ENCODE data around the gene GLT8D2. TPM values are rescaled to one million over a fixed set of nuclear protein-coding genes. Genes with fewer than 3 reads are reported as not detected.

GLT8D2 gene
- polyA plus RNA-seq, 1 of the 3 experiments (the other 2 are of a cell fraction), result 50.0 TPM

DNA sequence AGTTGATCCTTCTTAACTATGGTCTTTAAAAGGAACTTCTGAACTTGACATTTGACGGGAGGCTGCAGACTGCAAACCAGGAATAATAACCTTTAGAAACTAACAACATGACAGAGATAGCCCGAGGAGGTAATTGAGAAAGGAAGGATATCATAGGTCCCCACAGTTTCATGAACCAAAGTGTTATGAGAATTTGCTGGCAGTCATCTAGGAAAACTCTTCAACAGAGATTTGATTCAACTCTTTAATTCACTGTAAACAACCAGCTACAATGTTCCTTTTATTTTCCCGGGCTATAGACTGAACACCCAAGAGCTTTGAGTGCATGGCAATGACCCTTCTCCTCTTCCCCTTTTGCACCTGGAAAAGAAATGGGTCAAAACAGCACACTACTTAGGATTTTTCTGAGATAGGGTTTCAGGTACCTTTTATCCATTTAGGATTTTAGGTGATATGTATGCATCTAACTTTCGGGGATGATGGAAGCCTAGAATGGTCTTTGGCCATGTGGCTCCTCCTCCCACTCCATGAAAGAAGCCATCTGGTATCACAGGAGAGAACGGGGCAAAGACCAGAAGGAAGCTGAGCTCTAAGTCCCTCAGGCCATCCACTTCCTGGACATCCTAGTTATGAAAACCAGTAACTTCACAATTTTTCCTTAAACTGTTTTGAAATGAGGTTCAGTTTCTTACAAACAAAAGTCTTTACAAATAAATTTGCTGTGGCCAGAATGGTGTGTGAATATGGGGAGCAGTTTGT is 23.0 kb downstream of the GLT8D2 start:
- WGBS (ENCODE audit: low lambda C conversion rate), result 68% methylated on average over 5 of the region's 5 CpGs
- Histone ChIP-seq H3K27me3 (ENCODE audit: insufficient read depth) (no peaks in the 10 kb centered on the region), H4K20me1 (ENCODE audit: insufficient read depth) (no peaks in the 10 kb centered on the region), H3K4me1 (ENCODE audit: control insufficient read depth in 1 of 2, insufficient read depth in 2 of 2, low read depth in 1 of 2, low read length in 1 of 2) (no peaks in the 10 kb centered on the region), H3K27ac (ENCODE audit: low read depth in 2 of 2, low read length in 1 of 2) (no peak overlapping the region), H3K4me3 (ENCODE audit: low read depth in 2 of 2, low read length in 1 of 2) (no peak overlapping the region), H3K9me3 (no peaks in the 10 kb centered on the region), H3K9ac (no peak overlapping the region), H3K9me2 (no peaks in the 10 kb centered on the region), H3K36me3 (replicated peaks in 1 of 2; ENCODE audit: control insufficient read depth in 1 of 2, insufficient read depth in 2 of 2, low read length in 1 of 2) (peaks cover 0 to 4% of the 10 kb centered on the region in 2 experiments), H3K79me2 (ENCODE audit: insufficient read depth) (no peaks in the 10 kb centered on the region), H3K4me2 (no peak overlapping the region), H2AFZ (ENCODE audit: low read depth) (no peak overlapping the region), H3F3A (replicated peaks; ENCODE audit: insufficient read depth) (no peaks in the 10 kb centered on the region)
- POLR2A ChIA-PET, result no interaction called here
- TF ChIP-seq, protein P1, sequence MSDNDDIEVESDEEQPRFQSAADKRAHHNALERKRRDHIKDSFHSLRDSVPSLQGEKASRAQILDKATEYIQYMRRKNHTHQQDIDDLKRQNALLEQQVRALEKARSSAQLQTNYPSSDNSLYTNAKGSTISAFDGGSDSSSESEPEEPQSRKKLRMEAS (IDR thresholded peaks at IDR 0.05; ENCODE audit: low read depth), result no peak
- TF ChIP-seq EZH2phosphoT487 (IDR thresholded peaks at IDR 0.05; ENCODE audit: borderline replicate concordance, low read depth), result no peak
- no peak for TF ChIP-seq MEF2A (IDR thresholded peaks at IDR 0.05; ENCODE audit: borderline replicate concordance, low read depth)
- no peak for TF ChIP-seq RCOR1 (IDR thresholded peaks at IDR 0.05; ENCODE audit: low read length)
- TF ChIP-seq EP300 (IDR thresholded peaks at IDR 0.05; ENCODE audit: borderline replicate concordance in 1 of 2, low read depth in 1 of 2, low read length in 1 of 2), result no peak
- TF ChIP-seq MXI1 (IDR thresholded peaks at IDR 0.05; ENCODE audit: low read depth, low read length), result no peak
- no peak for TF ChIP-seq RAD21 (IDR thresholded peaks at IDR 0.05; ENCODE audit: low read length)
- no peak for TF ChIP-seq ELF1 (IDR thresholded peaks at IDR 0.05)
- TF ChIP-seq, protein P2, sequence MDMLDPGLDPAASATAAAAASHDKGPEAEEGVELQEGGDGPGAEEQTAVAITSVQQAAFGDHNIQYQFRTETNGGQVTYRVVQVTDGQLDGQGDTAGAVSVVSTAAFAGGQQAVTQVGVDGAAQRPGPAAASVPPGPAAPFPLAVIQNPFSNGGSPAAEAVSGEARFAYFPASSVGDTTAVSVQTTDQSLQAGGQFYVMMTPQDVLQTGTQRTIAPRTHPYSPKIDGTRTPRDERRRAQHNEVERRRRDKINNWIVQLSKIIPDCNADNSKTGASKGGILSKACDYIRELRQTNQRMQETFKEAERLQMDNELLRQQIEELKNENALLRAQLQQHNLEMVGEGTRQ (IDR thresholded peaks at IDR 0.05; ENCODE audit: borderline replicate concordance, low read depth, low read length), result no peak
- no peak for TF ChIP-seq FOSL2 (IDR thresholded peaks at IDR 0.05; ENCODE audit: borderline replicate concordance, low read depth)
- no peak for TF ChIP-seq TCF12 (IDR thresholded peaks at IDR 0.05)
- no peak for TF ChIP-seq GATA2 (CRISPR knock-in tag; IDR thresholded peaks at IDR 0.05)
- no peak for TF ChIP-seq REST (IDR thresholded peaks at IDR 0.05; ENCODE audit: low read depth, low read length)
- TF ChIP-seq YY1 (IDR thresholded peaks at IDR 0.05; ENCODE audit: low read depth), result no peak
- TF ChIP-seq JUND (IDR thresholded peaks at IDR 0.05), result no peak
- TF ChIP-seq NFIC (IDR thresholded peaks at IDR 0.05; ENCODE audit: borderline replicate concordance), result no peak
- TF ChIP-seq NRF1 (IDR thresholded peaks at IDR 0.05; ENCODE audit: low read depth, low read length), result no peak
- DNase-seq, result no peak
- CTCF ChIA-PET, result interaction anchor here (1.1 kb wide), 1 partner anchor 83 kb away, joined by 4 read pairs; no protein-coding TSS in a partner anchor
